CD4-positive, alpha-beta T cell treated with Interleukin-12 subunit alpha and Interleukin-12 subunit beta, for 1 hour (primary cell): ENCODE results near the gene DEK.
"Not testable (repeated sequence)": the region's sequence is repeated elsewhere in the genome, so short reads cannot be mapped to it uniquely, and the experiment has no call there.

Source experiments
- DNase-seq: peaks from one replicate; pipeline ENCODE4 v3.0.0-alpha.2; 2020

Gene DEK

DNA sequence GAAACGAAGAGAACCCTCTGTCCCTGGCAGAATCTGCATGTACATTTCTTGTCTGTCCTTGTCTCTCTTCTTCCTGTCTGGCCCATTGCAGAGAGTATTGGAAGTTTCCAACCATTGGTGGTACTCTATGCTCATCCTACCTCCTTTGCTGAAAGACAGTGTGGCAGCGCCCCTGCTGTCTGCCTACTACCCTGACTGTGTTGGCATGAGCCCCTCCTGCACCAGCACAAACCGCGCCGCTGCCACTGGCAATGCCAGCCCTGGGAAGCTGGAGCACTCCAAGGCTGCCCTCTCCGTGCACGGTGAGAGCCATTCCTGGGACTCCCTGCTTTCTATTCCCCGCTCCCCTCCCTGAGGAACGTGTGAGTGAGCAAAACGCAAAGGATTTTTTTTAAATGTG is 76.6 kb downstream of the DEK start:
- no peak for DNase-seq

DNA sequence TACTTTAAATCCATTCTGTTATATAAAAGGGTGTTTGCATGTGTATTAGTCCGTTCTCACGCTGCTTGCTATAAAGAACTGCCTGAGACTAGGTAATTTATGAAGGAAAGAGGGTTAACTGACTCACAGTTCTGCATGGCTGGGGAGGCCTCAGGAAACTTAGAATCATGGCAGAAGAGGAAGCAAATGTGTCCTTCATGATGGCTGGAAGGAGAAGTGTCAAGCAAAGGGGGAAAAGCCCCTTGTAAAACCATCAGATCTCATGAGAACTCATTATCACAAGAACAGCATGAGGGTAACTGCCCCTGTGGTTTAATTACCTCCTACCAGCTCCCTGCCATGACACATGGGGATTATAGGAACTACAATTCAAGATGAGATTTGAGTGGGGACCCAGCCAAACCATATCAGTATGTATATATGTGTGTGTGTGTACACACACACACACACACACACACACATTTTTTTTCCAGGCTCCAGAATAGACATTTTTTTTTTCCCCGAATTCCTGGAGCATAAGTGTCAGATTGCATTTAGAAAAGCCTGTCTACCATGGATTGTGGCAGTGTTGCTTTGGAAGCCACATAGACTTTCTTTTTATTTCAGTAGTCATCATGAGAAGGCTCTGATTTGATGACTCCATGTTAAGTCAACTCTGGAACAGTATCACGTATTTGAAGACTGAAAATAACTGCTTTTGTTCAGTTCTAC is 77.6 kb downstream of the DEK start:
- DNase-seq = no peak

DNA sequence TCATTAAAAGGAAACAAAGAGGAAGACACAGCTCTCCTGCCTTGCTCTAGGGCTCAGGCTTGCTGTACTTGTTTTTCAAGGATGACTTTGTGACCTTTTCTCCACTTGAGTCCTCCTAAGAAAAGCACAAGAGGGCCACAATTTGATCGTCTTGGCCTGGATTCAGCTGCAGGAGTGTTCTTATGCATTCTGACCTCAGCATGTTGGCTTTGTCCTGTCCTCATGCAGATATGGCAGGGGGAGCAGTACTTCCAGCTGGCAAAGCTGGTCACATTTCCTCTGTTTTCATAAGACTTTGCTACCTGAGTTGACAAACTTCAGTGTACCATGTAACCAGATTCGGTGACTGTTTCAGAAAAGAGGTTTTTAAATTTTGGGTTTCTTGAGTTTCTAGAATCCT is 78.3 kb downstream of the DEK start:
- DNase-seq = no peak

DNA sequence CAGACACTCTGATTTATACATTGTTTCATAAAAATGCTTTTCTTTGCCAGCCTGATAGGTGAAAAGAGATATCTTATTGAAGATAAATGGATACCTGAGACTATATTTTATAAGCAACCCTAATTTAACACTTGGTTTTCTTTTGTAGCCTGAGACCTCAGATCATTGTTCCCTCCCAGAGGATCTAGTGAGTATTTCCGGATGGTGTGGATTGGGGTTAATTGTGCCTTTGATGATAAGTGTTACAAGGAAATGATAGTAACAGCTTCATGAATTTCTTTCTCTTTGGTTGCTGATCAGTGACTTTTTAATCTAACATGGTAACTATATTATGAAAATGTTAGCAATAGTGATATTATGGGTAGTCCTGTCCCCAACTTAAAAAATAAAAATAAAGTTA is 78.7 kb downstream of the DEK start:
- DNase-seq = no peak

DNA sequence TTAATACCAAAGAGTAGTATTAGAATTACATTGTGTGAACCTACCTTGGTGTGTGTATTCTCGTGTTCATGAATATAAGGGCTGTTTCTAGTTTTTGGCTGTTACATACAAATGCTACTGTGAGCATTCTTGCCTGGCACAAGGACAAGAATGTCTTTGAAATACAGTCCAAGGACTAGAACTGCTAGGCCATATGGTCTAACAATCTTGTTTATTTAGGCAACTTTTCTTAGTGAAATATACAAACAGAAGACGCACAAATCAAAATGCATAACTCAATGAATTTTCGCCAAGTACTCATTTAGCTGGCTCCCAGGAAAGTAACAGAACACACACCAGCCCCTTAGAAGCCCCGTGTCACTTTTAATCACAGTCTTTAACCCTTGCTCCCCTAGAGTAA is 80.6 kb downstream of the DEK start:
- no peak for DNase-seq

DNA sequence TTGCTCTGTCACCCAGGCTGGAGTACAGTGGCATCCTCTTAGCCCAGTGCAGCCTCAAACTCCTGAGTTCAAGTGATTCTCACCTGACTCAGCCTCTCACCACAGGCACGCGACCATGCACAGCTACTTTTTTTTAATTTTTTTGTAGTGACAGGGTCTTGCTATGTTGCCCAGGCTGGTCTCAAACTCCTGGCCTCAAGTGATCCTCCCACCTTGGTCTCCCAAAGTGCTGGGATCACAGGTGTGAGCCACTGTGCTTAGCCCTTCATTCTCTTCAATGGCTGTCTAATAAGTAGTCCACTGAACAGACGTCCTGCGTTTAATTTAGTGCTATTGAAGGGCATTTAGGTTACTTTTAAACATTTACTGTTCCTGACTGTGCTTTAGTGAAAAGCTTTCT is 81.8 kb downstream of the DEK start:
- no peak for DNase-seq

DNA sequence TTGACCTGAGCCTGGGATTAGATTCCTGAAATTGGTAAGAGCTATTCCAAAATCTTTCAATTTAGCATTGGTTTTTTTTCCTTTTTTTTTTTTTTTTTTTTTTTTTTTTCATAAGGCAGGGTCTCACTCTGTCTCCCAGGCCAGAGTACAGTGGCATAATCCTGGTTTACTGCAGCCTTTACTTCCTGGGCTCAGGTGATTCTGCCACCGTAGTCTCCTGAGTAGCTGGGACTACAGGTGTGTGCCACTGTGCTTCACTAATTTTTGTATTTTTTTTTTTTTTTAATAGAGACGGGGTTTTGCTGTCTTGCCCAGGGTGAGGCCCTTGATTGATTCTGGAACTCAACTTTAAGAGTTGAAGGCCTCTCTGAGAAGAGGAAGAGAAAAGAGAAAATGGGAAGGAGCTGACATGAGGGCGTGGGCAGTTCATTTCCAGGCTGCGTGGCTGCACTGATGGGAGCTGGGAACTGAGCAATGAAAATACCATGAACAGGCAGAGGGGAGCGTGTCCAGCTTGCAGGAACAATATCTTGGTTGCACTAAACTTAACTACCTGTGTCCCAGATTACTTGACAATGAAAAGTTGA is 84.5 kb downstream of the DEK start:
- no peak for DNase-seq

DNA sequence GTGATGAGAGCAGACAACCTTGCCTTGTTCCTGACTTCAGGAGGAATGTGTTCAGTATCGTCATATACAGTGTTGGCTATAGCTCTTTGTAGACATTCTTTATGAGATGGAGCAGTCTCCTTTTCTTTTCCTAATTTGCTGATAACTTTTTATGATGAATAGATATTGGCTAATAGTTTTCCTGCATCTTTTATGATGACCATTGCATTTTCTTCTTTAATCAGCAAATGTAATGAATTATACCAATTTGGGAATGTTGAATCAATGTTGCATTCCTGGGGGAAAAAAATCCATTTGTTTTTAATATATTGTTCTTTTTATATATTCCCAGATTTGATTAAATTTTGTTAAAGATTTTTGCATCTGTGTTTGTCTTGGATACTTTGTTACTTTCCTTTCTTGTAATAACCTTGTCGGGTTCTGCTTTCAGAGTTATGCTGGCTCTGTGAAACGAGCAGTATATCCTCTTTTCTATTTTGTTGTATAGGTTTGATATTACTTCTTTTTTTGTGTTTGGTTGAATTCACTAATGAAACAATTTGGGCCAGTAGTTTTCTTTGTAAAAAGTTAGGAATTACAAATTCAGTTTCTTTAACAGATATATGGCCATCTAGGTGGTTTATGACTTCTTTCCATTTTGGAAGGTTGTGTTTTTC is 85.2 kb downstream of the DEK start:
- DNase-seq = no peak

DNA sequence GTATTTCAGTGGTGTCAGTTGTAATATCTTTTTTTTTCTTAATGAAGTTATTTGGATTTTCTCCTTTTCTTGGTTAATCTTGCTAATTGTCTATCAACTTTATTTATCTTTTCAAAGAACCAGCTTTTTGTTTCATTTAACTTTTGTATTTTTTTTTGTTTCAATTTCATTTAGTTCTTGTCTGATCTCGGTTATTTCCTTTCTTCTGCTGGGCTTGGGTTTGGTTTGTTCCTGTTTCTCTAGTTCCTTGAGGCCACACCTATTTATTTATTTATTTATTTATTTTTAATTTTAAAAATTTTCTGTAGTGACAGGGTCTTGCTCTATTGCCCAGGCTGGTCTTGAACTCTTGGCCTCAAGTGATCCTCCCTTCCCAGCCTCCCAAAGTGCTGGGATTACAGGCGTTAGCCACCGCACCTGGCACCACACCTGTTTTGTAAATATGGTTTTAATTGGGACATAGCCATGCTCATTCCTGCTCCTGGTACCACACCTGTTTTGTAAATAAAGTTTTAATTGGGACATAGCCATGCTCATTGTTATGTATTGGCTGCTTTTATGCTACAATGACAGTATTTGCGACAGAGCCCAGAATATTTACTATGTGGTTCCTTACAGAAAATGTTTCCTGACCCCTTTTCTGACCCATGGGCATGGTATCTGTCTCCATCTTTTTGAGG is 86.9 kb downstream of the DEK start:
- no peak for DNase-seq

DNA sequence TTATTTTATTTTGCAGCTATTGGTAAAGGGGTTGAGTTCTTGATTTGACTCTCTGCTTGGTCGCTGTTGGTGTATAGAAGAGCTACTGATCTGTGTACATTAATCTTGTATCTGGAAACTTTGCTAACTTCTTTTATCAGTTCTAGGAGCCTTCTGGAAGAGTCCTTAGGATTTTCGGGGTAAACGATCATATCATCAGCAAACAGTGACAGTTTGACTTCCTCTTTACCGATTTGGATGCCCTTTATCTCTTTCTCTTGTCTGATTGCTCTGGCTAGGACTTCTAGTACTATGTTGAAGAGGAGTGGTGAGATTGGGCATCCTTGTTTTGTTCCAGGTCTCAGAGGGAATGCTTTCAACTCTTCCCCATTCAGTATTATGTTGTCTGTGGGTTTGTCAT is 88.1 kb downstream of the DEK start:
- DNase-seq = not testable (repeated sequence)
